DMS53 treated with DMSO at 0.1 percent for 48 hours (cell line): ENCODE results near the gene RHBDD2.
"Not testable (repeated sequence)": the region's sequence is repeated elsewhere in the genome, so short reads cannot be mapped to it uniquely, and the experiment has no call there.

Experiments
- DNase-seq: peaks from one replicate; lab custom pipeline; 2025; ENCODE audit not compliant: unreplicated experiment; lab: John Stamatoyannopoulos, UW

Gene RHBDD2

GRCh38 chr7:75878769-75879611 lies at the start of gene RHBDD2:
Gene RHBDD2 (plus strand): TSS chr7:75879034. CDS start chr7:75879083, 49 bp downstream.
- peak; percentile 91 for DNase-seq

- not testable (repeated sequence) for DNase-seq
These were observed 49.2 kb upstream of the RHBDD2 start for GRCh38 chr7:75829656-75830055.

- no peak for DNase-seq
These were observed 47.9 kb upstream of the RHBDD2 start for GRCh38 chr7:75830978-75831377.

GRCh38 chr7:75833662-75834061 lies 45.2 kb upstream of the RHBDD2 start:
- DNase-seq, result not testable (repeated sequence)

- DNase-seq, result no peak
These were observed 43.0 kb upstream of the RHBDD2 start for GRCh38 chr7:75835688-75836285.

- DNase-seq, result no peak
These were observed 42.0 kb upstream of the RHBDD2 start for GRCh38 chr7:75836798-75837197.

GRCh38 chr7:75838281-75838930 lies 40.4 kb upstream of the RHBDD2 start:
- DNase-seq, result not testable (repeated sequence)

- no peak for DNase-seq
These were observed 38.8 kb upstream of the RHBDD2 start for GRCh38 chr7:75840029-75840428.

GRCh38 chr7:75842836-75843446 lies 35.9 kb upstream of the RHBDD2 start:
- peak; percentile 15 for DNase-seq

GRCh38 chr7:75843613-75844116 lies 35.2 kb upstream of the RHBDD2 start:
- no peak for DNase-seq

GRCh38 chr7:75844158-75844557 lies 34.7 kb upstream of the RHBDD2 start:
- DNase-seq, result no peak

- DNase-seq, result not testable (repeated sequence)
These were observed 33.7 kb upstream of the RHBDD2 start for GRCh38 chr7:75845132-75845531.

- no peak for DNase-seq
These were observed 31.1 kb upstream of the RHBDD2 start for GRCh38 chr7:75847707-75848106.

GRCh38 chr7:75849573-75849972 lies 29.3 kb upstream of the RHBDD2 start:
- DNase-seq, result no peak

GRCh38 chr7:75850235-75850634 lies 28.6 kb upstream of the RHBDD2 start:
- DNase-seq, result no peak

- DNase-seq, result no peak
These were observed 24.6 kb upstream of the RHBDD2 start for GRCh38 chr7:75854233-75854632.

GRCh38 chr7:75854813-75855345 lies 24.0 kb upstream of the RHBDD2 start:
- not testable (repeated sequence) for DNase-seq

- no peak for DNase-seq
These were observed 22.3 kb upstream of the RHBDD2 start for GRCh38 chr7:75856536-75856935.

GRCh38 chr7:75858410-75858809 lies 20.4 kb upstream of the RHBDD2 start:
- DNase-seq, result no peak

GRCh38 chr7:75861636-75862035 lies 17.2 kb upstream of the RHBDD2 start:
- DNase-seq, result no peak

GRCh38 chr7:75864251-75864650 lies 14.6 kb upstream of the RHBDD2 start:
- not testable (repeated sequence) for DNase-seq
